Neural cell (in vitro differentiated cells): ENCODE measurements around the gene P2RY14. TPM values are rescaled to one million over a fixed set of nuclear protein-coding genes. Genes with fewer than 3 reads are reported as not detected.

Experiments used
- H2AFZ ChIP-seq: fragments of 200-600, 300-800 bp; sonication (generic), shearing (Covaris generic); 2 replicates; pipeline ENCODE4 v1.6.0; 2014; ENCODE audit warnings: low read depth, mild to moderate bottlenecking, antibody characterized with exemption, low read length, moderate library complexity
- H3F3A ChIP-seq: fragments of 200-600 bp; shearing (Covaris generic); 2 replicates; pipeline ENCODE4 v1.6.1; 2016; ENCODE audit warnings: mild to moderate bottlenecking, moderate library complexity, mixed read lengths, antibody characterized with exemption, low read length; ENCODE audit not compliant: insufficient read depth, poor library complexity, severe bottlenecking
- H3K27ac ChIP-seq: fragments of 200-600, 300-800 bp; sonication (generic), shearing (Covaris generic); 2 replicates; pipeline ENCODE4 v1.5.1; 2014; ENCODE audit warnings: mild to moderate bottlenecking, low read length, moderate library complexity
- H3K27me3 ChIP-seq: fragments of 300-800, 200-600 bp; sonication (generic), shearing (Covaris generic); 2 replicates; pipeline ENCODE4 v1.6.0; 2014; ENCODE audit warnings: mild to moderate bottlenecking, low read depth, low read length, moderate library complexity; ENCODE audit not compliant: insufficient read depth
- H3K36me3 ChIP-seq: fragments of 300-800, 200-600 bp; sonication (generic), shearing (Covaris generic); 2 replicates; pipeline ENCODE4 v1.5.1; 2014; ENCODE audit warnings: mild to moderate bottlenecking, antibody characterized with exemption, low read length, moderate library complexity; ENCODE audit not compliant: insufficient read depth
- H3K4me2 ChIP-seq: fragments of 300-800, 200-600 bp; sonication (generic), shearing (Covaris generic); 2 replicates; pipeline ENCODE4 v1.6.0; 2014; ENCODE audit warnings: mild to moderate bottlenecking, low read length
- H3K4me3 ChIP-seq: fragments of 300-800, 200-600 bp; sonication (generic), shearing (Covaris generic); 2 replicates; pipeline ENCODE4 v1.5.1; 2014; ENCODE audit warnings: mild to moderate bottlenecking, low read length, moderate library complexity
- H3K79me2 ChIP-seq: fragments of 200-600 bp; shearing (Covaris generic); replicated peaks from 2 replicates; pipeline ENCODE4 v1.6.0; 2014; ENCODE audit warnings: mild to moderate bottlenecking, low read length, moderate library complexity; ENCODE audit not compliant: insufficient read depth
- H3K9ac ChIP-seq: fragments of 300-800, 200-600 bp; sonication (generic), shearing (Covaris generic); 2 replicates; pipeline ENCODE4 v1.6.1; 2016; ENCODE audit warnings: mild to moderate bottlenecking, low read length, mixed read lengths
- H3K9me2 ChIP-seq: fragments of 200-600 bp; shearing (Covaris generic); 2 replicates; pipeline ENCODE4 v1.6.1; 2016; ENCODE audit warnings: mild to moderate bottlenecking, low read length, mixed read lengths; ENCODE audit not compliant: insufficient read depth
- H3K9me3 ChIP-seq: fragments of 200-600, 300-800 bp; sonication (generic), shearing (Covaris generic); 2 replicates; pipeline ENCODE4 v1.6.1; 2016; ENCODE audit warnings: mild to moderate bottlenecking, mixed run types, low read length, moderate library complexity, mixed read lengths
- H4K20me1 ChIP-seq: fragments of 200-600 bp; shearing (Covaris generic); 2 replicates; pipeline ENCODE4 v1.6.1; 2016; ENCODE audit warnings: mild to moderate bottlenecking, mixed run types; ENCODE audit not compliant: insufficient read depth
- EP300 ChIP-seq: fragments of 450-650 bp; conservative IDR thresholded peaks from 2 replicates; pipeline ENCODE4 v1.6.1; 2014; ENCODE audit warnings: antibody characterized with exemption, mild to moderate bottlenecking, moderate library complexity; ENCODE audit not compliant: poor library complexity, severe bottlenecking
- EZH2 ChIP-seq: fragments of 200-600, 300-800 bp; shearing (Covaris generic), sonication (generic); IDR thresholded peaks from 2 replicates; pipeline ENCODE4 v1.6.1; 2014; ENCODE audit warnings: antibody characterized with exemption, low read length, borderline replicate concordance, mild to moderate bottlenecking; ENCODE audit not compliant: insufficient read depth, poor library complexity, severe bottlenecking
- MXI1 ChIP-seq: fragments of 450-650 bp; conservative IDR thresholded peaks from 2 replicates; pipeline ENCODE4 v1.6.1; 2014; ENCODE audit warnings: antibody characterized with exemption, mild to moderate bottlenecking; ENCODE audit not compliant: poor library complexity, severe bottlenecking
- POLR2AphosphoS5 ChIP-seq: IDR thresholded peaks from 2 replicates; pipeline ENCODE4 v1.6.1; 2012
- RAD21 ChIP-seq: fragments of 450-650 bp; conservative IDR thresholded peaks from 2 replicates; pipeline ENCODE4 v1.6.1; 2014; ENCODE audit warnings: antibody characterized with exemption, mild to moderate bottlenecking, moderate library complexity
- SMC3 ChIP-seq: fragments of 450-650 bp; conservative IDR thresholded peaks from 2 replicates; pipeline ENCODE4 v1.6.1; 2014; ENCODE audit warnings: antibody characterized with exemption, mild to moderate bottlenecking, moderate library complexity; ENCODE audit not compliant: poor library complexity
- TAF1 ChIP-seq: IDR thresholded peaks from 2 replicates; pipeline ENCODE4 v1.6.1; 2012; ENCODE audit warnings: low read depth
- polyA plus RNA-seq: library from polyadenylated mRNA; depleted of rRNA; stranded (reverse); fragments of >200 nt; gene quantifications from 2 replicates; pipeline ENCODE4 v1.2.3, GENCODE V29; 2014
- TF ChIP-seq, protein P1 (sequence below): IDR thresholded peaks from 2 replicates; pipeline ENCODE4 v1.6.1; 2012; ENCODE audit warnings: borderline replicate concordance
- TF ChIP-seq, protein P2 (sequence below): fragments of 450-650 bp; IDR thresholded peaks from 2 replicates; pipeline ENCODE4 v1.5.1; 2014; ENCODE audit warnings: antibody characterized with exemption, mild to moderate bottlenecking, moderate library complexity; ENCODE audit not compliant: poor library complexity, severe bottlenecking

The P2RY14 gene
- polyA plus RNA-seq, 1 donor from 2014 or later = not detected

DNA sequence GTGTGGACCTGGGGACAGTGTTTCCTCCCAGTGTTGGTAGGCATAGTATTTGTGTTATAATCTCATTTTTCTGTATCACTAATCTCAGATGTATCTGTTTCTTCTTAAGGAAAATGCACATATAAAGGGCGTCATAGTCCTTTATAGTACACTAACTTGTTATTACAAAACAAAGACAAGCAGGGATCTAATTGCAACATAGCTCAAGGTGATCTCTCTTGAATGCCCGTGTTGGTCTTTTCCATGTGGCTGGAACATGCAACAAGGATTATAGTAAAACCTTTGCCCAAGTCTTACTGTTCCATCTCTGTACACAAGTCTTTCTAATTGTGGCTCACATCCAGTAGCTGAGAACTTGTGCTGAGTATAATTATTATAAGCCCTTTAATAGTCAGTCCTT is 41.8 kb upstream of the P2RY14 start:
- no peaks in the 10 kb centered on the region for H3K9me2 ChIP-seq
- no peaks in the 10 kb centered on the region for H3K36me3 ChIP-seq
- no peaks in the 10 kb centered on the region for H3K79me2 ChIP-seq
- H3K27me3 ChIP-seq = no peaks in the 10 kb centered on the region
- H3K4me3 ChIP-seq = no peak overlapping the region
- no peaks in the 10 kb centered on the region for H3K9me3 ChIP-seq
- no peaks in the 10 kb centered on the region for H3F3A ChIP-seq
- no peak overlapping the region for H2AFZ ChIP-seq
- TF ChIP-seq TAF1 = no peak
- no peak for TF ChIP-seq SMC3
- TF ChIP-seq EP300 = no peak
- TF ChIP-seq EZH2 = no peak
- TF ChIP-seq, protein P1, sequence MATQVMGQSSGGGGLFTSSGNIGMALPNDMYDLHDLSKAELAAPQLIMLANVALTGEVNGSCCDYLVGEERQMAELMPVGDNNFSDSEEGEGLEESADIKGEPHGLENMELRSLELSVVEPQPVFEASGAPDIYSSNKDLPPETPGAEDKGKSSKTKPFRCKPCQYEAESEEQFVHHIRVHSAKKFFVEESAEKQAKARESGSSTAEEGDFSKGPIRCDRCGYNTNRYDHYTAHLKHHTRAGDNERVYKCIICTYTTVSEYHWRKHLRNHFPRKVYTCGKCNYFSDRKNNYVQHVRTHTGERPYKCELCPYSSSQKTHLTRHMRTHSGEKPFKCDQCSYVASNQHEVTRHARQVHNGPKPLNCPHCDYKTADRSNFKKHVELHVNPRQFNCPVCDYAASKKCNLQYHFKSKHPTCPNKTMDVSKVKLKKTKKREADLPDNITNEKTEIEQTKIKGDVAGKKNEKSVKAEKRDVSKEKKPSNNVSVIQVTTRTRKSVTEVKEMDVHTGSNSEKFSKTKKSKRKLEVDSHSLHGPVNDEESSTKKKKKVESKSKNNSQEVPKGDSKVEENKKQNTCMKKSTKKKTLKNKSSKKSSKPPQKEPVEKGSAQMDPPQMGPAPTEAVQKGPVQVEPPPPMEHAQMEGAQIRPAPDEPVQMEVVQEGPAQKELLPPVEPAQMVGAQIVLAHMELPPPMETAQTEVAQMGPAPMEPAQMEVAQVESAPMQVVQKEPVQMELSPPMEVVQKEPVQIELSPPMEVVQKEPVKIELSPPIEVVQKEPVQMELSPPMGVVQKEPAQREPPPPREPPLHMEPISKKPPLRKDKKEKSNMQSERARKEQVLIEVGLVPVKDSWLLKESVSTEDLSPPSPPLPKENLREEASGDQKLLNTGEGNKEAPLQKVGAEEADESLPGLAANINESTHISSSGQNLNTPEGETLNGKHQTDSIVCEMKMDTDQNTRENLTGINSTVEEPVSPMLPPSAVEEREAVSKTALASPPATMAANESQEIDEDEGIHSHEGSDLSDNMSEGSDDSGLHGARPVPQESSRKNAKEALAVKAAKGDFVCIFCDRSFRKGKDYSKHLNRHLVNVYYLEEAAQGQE = no peak
- no peak for TF ChIP-seq RAD21
- TF ChIP-seq, protein P2, sequence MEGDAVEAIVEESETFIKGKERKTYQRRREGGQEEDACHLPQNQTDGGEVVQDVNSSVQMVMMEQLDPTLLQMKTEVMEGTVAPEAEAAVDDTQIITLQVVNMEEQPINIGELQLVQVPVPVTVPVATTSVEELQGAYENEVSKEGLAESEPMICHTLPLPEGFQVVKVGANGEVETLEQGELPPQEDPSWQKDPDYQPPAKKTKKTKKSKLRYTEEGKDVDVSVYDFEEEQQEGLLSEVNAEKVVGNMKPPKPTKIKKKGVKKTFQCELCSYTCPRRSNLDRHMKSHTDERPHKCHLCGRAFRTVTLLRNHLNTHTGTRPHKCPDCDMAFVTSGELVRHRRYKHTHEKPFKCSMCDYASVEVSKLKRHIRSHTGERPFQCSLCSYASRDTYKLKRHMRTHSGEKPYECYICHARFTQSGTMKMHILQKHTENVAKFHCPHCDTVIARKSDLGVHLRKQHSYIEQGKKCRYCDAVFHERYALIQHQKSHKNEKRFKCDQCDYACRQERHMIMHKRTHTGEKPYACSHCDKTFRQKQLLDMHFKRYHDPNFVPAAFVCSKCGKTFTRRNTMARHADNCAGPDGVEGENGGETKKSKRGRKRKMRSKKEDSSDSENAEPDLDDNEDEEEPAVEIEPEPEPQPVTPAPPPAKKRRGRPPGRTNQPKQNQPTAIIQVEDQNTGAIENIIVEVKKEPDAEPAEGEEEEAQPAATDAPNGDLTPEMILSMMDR = no peak
- TF ChIP-seq POLR2AphosphoS5 = no peak
- no peak for TF ChIP-seq MXI1
- H3K27ac ChIP-seq = no peak overlapping the region
- no peaks in the 10 kb centered on the region for H4K20me1 ChIP-seq
- H3K9ac ChIP-seq = no peak overlapping the region
- H3K4me2 ChIP-seq = no peak overlapping the region

DNA sequence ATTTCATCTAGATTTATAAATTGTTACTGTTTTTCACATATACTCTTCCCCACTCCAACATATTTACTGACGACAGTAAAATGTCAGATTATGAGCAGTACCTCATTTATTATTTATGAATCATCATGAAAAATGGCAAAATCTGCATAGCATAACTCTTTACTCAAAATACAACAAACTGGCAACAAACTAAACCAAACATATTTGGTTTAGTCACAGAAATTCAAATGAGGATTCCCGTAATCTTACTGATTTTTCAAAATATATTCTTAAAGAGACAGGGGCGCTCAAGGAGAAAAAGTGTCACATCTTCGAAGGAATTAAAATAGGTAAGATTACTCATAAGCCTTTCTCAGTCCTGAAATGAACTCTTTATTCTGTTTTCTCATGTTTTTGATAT is 41.3 kb upstream of the P2RY14 start:
- Histone ChIP-seq H3F3A (no peaks in the 10 kb centered on the region), H3K36me3 (no peaks in the 10 kb centered on the region), H3K27ac (no peak overlapping the region), H3K9me2 (no peaks in the 10 kb centered on the region), H2AFZ (no peak overlapping the region), H3K4me2 (no peak overlapping the region), H3K79me2 (no peaks in the 10 kb centered on the region), H4K20me1 (no peaks in the 10 kb centered on the region), H3K9me3 (no peaks in the 10 kb centered on the region), H3K4me3 (no peak overlapping the region), H3K9ac (no peak overlapping the region), H3K27me3 (no peaks in the 10 kb centered on the region)
- TF ChIP-seq, protein P2 = no peak
- TF ChIP-seq TAF1 (no peak), POLR2AphosphoS5 (no peak), RAD21 (no peak), EZH2 (no peak), EP300 (no peak), MXI1 (no peak), SMC3 (no peak)
- TF ChIP-seq, protein P1 = no peak
